Measurements from ENCODE around the gene ABCA5.
"Not testable (repeated sequence)": the region's sequence is repeated elsewhere in the genome, so short reads cannot be mapped to it uniquely, and the experiment has no call there.

Gene ABCA5

GRCh38 chr17:69331756-69332155 lies 4.8 kb upstream of the ABCA5 start:
- DNase-seq (ENCODE audit: low spot score) = no peak

- peak; percentile 25 for DNase-seq (ENCODE audit: low spot score)
Measured at GRCh38 chr17:69326377-69327059, 415 bp downstream of the ABCA5 start.

GRCh38 chr17:69325518-69326376 lies 1.2 kb downstream of the ABCA5 start:
- DNase-seq (ENCODE audit: low spot score) = no peak

- no peak for DNase-seq (ENCODE audit: low spot score)
Measured at GRCh38 chr17:69323806-69324205, 3.1 kb downstream of the ABCA5 start.

- no peak for DNase-seq (ENCODE audit: low spot score)
Measured at GRCh38 chr17:69320908-69321238, 6.1 kb downstream of the ABCA5 start.

- DNase-seq (ENCODE audit: low spot score) = peak; percentile 11
Measured at GRCh38 chr17:69320210-69320907, 6.6 kb downstream of the ABCA5 start.

GRCh38 chr17:69317625-69318024 lies 9.3 kb downstream of the ABCA5 start:
- DNase-seq (ENCODE audit: low spot score) = no peak

- no peak for DNase-seq (ENCODE audit: low spot score)
Measured at GRCh38 chr17:69314246-69315065, 12.5 kb downstream of the ABCA5 start.

GRCh38 chr17:69305177-69305576 lies 21.8 kb downstream of the ABCA5 start:
- no peak for DNase-seq (ENCODE audit: low spot score)

GRCh38 chr17:69302682-69303081 lies 24.3 kb downstream of the ABCA5 start:
- DNase-seq (ENCODE audit: low spot score) = no peak

- no peak for DNase-seq (ENCODE audit: low spot score)
Measured at GRCh38 chr17:69300222-69300621, 26.7 kb downstream of the ABCA5 start.

GRCh38 chr17:69298120-69298722 lies 28.7 kb downstream of the ABCA5 start:
- DNase-seq (ENCODE audit: low spot score) = not testable (repeated sequence)

- DNase-seq (ENCODE audit: low spot score) = no peak
Measured at GRCh38 chr17:69287168-69287567, 39.8 kb downstream of the ABCA5 start.

- DNase-seq (ENCODE audit: low spot score) = no peak
Measured at GRCh38 chr17:69286257-69286656, 40.7 kb downstream of the ABCA5 start.

- DNase-seq (ENCODE audit: low spot score) = no peak
Measured at GRCh38 chr17:69284646-69285045, 42.3 kb downstream of the ABCA5 start.

GRCh38 chr17:69282002-69282401 lies 44.9 kb downstream of the ABCA5 start:
- no peak for DNase-seq (ENCODE audit: low spot score)

- DNase-seq (ENCODE audit: low spot score) = not testable (repeated sequence)
Measured at GRCh38 chr17:69276279-69276678, 50.7 kb downstream of the ABCA5 start.

GRCh38 chr17:69275751-69276150 lies 51.2 kb downstream of the ABCA5 start:
- no peak for DNase-seq (ENCODE audit: low spot score)

GRCh38 chr17:69271023-69271422 lies 55.9 kb downstream of the ABCA5 start:
- DNase-seq (ENCODE audit: low spot score) = no peak

GRCh38 chr17:69269131-69269998 lies 57.6 kb downstream of the ABCA5 start:
- DNase-seq (ENCODE audit: low spot score) = peak; percentile 10
